ENCODE results near the gene ATP6V1G3. TPM values are rescaled to one million over a fixed set of nuclear protein-coding genes. Genes with fewer than 3 reads are reported as not detected.

Gene ATP6V1G3
- total RNA-seq, 2 experiments from 2014 or later, result not detected

DNA sequence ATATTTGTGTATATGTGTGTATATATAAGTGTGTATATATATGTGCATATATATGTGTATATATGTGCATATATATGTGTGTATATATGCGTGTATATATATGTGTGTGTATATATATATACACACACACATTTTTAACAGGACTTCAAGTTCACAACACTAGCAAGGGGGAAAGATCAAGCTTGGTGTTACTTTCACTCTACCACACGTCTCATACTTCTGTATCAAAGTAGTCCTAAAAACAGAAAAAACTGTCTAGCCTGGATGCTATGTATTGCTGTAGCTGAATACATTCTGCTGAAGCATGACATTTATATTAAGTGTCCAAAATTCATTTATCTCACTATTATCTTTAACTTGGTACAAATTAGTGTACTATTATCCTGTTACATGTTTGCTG lies 17.9 kb upstream of the ATP6V1G3 start:
- ChIA-PET POLR2A (no interaction called here), CTCF (no interaction called here)
- no peak for DNase-seq
- peaks cover 7% of the 10 kb centered on the region for H3K9me3 Mint-ChIP-seq
- H3K4me1 Mint-ChIP-seq, result peaks cover 48% of the 10 kb centered on the region
- no peak overlapping the region for H3K4me3 Mint-ChIP-seq
- H3K27ac Mint-ChIP-seq, result no peak overlapping the region
- peaks cover 3% of the 10 kb centered on the region for H3K36me3 Mint-ChIP-seq (ENCODE audit: low read depth)
- no peaks in the 10 kb centered on the region for H3K27me3 Mint-ChIP-seq

DNA sequence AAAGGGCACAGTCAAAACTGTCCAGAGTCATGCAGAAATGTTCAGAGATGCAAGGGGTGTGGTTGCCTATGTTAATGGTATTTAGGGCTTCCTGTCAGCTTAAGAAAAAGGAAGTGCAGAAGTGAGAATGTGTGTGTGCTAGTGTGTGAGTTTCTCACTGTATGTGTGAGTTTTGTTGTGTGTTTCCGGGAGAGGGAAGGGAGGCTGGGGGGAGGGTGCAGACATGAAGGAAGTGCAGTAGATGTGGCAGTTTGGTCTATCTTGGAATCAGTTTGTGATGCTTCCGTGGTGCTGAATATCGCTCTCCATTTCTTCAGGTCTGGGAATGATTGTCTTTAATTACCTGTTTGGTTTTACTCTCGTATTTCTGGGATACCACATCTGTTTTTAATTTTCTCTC lies 16.5 kb upstream of the ATP6V1G3 start:
- ChIA-PET POLR2A (interaction anchor here (0.5 to 1.8 kb wide), 14 partner anchors 22 to 125 kb away, joined by 3 to 25 read pairs (median 6); partner anchors contain the start of gene PTPRC), CTCF (interaction anchor here (1.0 kb wide), 1 partner anchor 82 kb away, joined by 4 read pairs; the partner anchor contains the start of gene PTPRC)
- Mint-ChIP-seq H3K4me1 (peaks cover 48% of the 10 kb centered on the region), H3K27me3 (no peaks in the 10 kb centered on the region), H3K36me3 (ENCODE audit: low read depth) (peaks cover 3% of the 10 kb centered on the region), H3K4me3 (peak overlapping the region; percentile 47), H3K9me3 (peaks cover 2% of the 10 kb centered on the region), H3K27ac (peak overlapping the region; percentile 87)
- DNase-seq, result peak; percentile 76

DNA sequence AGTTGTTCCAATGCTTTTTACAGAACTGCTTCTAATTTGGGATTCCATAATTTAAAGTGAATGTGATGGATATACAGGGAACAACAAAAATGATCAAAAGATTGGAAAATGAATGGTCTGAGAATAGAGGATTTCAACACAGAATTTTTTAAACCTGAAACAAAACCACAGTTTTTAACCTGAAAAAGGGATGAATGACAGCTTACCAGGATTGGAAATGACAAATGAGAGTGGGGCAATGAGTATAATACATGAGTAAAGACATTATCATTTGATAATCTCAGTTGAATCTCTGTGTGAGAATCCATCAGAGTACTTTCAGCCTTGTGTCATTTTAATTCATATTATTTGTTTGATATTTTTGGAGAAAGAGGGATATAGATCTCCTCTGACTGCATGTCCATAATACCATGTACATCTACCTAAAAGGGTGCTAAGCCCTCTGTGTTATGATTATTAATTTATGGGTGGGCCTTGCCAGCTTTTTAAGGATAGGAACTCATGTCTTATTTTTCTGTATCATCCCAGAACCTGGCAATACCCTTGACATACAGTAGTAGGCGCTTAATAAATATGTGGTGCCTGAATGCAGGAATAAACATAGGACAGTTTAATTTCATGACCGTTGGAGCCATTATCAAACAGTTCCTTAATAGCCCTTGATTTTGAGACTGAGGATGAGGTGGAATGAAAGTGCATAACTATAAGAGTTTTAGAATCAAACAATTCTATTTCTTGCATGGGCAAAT lies 12.4 kb upstream of the ATP6V1G3 start:
- peaks cover 3% of the 10 kb centered on the region for H3K36me3 Mint-ChIP-seq (ENCODE audit: low read depth)
- no peak for DNase-seq
- no peak overlapping the region for H3K27ac Mint-ChIP-seq
- peaks cover 36% of the 10 kb centered on the region for H3K4me1 Mint-ChIP-seq
- peaks cover 2% of the 10 kb centered on the region for H3K9me3 Mint-ChIP-seq
- POLR2A ChIA-PET, result interaction anchor here (1.5 kb wide), 1 partner anchor 58 kb away, joined by 3 read pairs; no protein-coding TSS in a partner anchor
- no peaks in the 10 kb centered on the region for H3K27me3 Mint-ChIP-seq
- H3K4me3 Mint-ChIP-seq, result no peak overlapping the region
- CTCF ChIA-PET, result no interaction called here

DNA sequence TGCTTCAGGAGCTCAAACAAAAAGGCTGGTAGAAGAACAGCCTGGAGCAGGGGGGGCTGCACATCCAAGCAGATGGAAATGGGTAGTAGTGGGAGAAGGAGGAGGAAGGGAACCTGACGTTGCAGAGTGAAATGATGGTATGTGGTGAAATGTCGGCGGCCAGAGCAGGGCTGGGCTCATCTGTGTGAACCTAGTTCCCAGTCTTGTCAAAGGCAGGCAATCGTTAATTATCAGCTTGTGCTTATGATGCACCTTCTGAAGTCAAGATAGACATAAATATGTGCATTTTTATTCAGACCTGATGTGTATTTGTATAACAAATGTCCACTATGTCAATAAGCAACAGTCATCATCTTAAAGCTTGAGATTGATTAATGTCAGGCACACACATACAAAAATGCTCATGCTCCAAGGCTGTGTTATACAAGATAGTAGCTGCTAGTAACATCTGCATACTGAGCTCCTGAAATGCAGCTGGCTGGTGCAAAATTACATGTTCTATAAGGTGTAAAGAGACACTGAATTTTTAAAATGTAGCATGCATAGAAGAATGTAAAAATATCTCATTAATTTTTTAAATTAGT lies 10.6 kb upstream of the ATP6V1G3 start:
- peaks cover 18% of the 10 kb centered on the region for H3K4me1 Mint-ChIP-seq
- H3K27ac Mint-ChIP-seq, result no peak overlapping the region
- peaks cover 4% of the 10 kb centered on the region for H3K9me3 Mint-ChIP-seq
- H3K4me3 Mint-ChIP-seq, result no peak overlapping the region
- DNase-seq, result no peak
- POLR2A ChIA-PET, result interaction anchor here (0.8 to 1.4 kb wide), 2 partner anchors 9 to 21 kb away, joined by 3 to 5 read pairs; no protein-coding TSS in a partner anchor
- no peaks in the 10 kb centered on the region for H3K27me3 Mint-ChIP-seq
- CTCF ChIA-PET, result no interaction called here
- peaks cover 9% of the 10 kb centered on the region for H3K36me3 Mint-ChIP-seq (ENCODE audit: low read depth)

DNA sequence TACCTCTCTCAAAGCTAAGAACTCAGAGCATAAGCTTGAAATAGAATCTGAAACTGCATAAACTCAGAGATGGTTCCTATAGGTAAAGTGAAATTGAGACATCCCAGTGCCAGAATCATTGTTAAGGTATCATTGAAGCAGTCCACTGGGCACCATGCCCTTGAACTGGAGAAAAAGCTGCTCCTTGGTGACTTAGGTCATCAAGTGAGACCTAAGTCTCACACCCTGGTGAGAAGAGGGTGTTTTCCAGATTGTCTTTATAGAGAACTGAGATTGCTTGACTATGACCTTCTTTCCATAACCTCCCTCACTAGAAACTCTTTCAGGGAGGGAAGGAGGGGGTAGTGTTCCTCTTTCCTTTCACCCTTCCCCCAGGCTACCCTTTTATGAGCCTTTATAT lies 9.4 kb upstream of the ATP6V1G3 start:
- CTCF ChIA-PET, result no interaction called here
- no peak overlapping the region for H3K27ac Mint-ChIP-seq
- no peak overlapping the region for H3K4me3 Mint-ChIP-seq
- POLR2A ChIA-PET, result interaction anchor here (0.8 kb wide), 1 partner anchor 70 kb away, joined by 3 read pairs; no protein-coding TSS in a partner anchor
- H3K36me3 Mint-ChIP-seq (ENCODE audit: low read depth), result peaks cover 8% of the 10 kb centered on the region
- peaks cover 11% of the 10 kb centered on the region for H3K4me1 Mint-ChIP-seq
- peaks cover 9% of the 10 kb centered on the region for H3K9me3 Mint-ChIP-seq
- DNase-seq, result no peak
- no peaks in the 10 kb centered on the region for H3K27me3 Mint-ChIP-seq

DNA sequence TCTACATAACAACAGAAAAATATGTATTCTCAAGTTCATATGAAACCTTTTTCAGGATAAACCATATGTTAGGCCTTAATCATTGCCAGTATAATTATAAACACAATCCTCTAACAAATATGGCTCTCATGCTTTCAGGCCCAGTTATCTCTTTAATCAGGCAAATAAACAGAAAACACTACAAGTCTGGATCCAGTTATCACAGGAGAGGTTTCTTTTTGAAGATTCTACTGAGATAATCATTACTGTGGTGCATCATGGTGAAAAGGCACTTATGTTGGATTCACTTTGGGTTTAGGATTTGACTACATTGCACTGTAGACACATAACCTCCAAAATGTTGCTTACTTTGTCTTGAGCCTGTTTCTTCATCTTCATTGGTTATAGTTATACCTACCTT lies 8.4 kb upstream of the ATP6V1G3 start:
- POLR2A ChIA-PET, result no interaction called here
- CTCF ChIA-PET, result no interaction called here
- H3K4me3 Mint-ChIP-seq, result no peak overlapping the region

DNA sequence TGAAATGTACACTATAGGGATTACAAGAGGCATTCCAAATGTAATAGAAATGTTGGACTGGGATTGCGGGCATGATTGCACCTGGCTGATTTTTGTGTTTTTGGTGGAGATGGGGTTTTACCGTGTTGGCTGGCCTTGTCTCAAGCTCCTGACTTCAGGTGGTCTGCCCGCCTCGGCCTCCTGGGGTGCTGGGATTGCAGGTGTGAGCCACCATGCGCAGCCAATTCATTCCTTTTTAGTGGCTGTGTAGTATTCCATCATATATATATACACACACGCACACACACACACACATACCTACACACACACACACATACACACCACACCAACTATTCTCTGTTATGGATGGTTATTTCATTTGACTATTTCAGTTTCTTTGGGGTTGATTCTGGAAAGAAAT lies 4.7 kb upstream of the ATP6V1G3 start:
- ChIA-PET POLR2A (no interaction called here), CTCF (interaction anchor here (0.6 kb wide), 1 partner anchor 49 kb away, joined by 4 read pairs; no protein-coding TSS in a partner anchor)
- no peaks in the 10 kb centered on the region for H3K27me3 Mint-ChIP-seq
- H3K9me3 Mint-ChIP-seq, result peaks cover 9% of the 10 kb centered on the region
- H3K27ac Mint-ChIP-seq, result no peak overlapping the region
- H3K4me1 Mint-ChIP-seq, result peaks cover 12% of the 10 kb centered on the region
- peaks cover 8% of the 10 kb centered on the region for H3K36me3 Mint-ChIP-seq (ENCODE audit: low read depth)
- no peak overlapping the region for H3K4me3 Mint-ChIP-seq
- no peak for DNase-seq

More for the DNA sequence above, 8.4 kb upstream of the ATP6V1G3 start:
- peaks cover 8% of the 10 kb centered on the region for H3K36me3 Mint-ChIP-seq (ENCODE audit: low read depth)
- H3K9me3 Mint-ChIP-seq, result peaks cover 9% of the 10 kb centered on the region
- no peak overlapping the region for H3K27ac Mint-ChIP-seq
- no peaks in the 10 kb centered on the region for H3K27me3 Mint-ChIP-seq
- H3K4me1 Mint-ChIP-seq, result peaks cover 6% of the 10 kb centered on the region
- DNase-seq, result no peak

DNA sequence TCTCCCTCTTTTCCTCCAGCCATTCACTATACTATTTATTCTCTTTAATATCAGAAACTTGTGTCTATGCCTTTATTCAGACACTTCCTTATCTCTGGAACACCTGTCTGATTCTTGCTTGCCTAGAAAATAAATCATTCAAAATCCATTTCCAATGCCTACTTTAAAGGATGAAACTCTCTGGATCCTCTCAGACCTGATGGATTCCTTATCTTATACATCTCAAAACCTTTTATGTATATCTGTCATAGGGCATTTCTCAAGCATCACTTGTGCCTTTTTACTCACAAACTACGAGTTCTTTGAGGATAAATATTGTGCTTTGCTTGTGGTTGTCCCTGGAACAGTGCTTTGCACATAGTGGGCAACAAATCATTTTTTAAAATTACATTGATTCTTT lies 3.8 kb upstream of the ATP6V1G3 start:
- no peak overlapping the region for H3K4me3 Mint-ChIP-seq
- DNase-seq, result no peak
- no peak overlapping the region for H3K27ac Mint-ChIP-seq
- H3K4me1 Mint-ChIP-seq, result peaks cover 14% of the 10 kb centered on the region
- peaks cover 9% of the 10 kb centered on the region for H3K9me3 Mint-ChIP-seq
- peaks cover 8% of the 10 kb centered on the region for H3K36me3 Mint-ChIP-seq (ENCODE audit: low read depth)
- no peaks in the 10 kb centered on the region for H3K27me3 Mint-ChIP-seq
- POLR2A ChIA-PET, result no interaction called here
- CTCF ChIA-PET, result no interaction called here

DNA sequence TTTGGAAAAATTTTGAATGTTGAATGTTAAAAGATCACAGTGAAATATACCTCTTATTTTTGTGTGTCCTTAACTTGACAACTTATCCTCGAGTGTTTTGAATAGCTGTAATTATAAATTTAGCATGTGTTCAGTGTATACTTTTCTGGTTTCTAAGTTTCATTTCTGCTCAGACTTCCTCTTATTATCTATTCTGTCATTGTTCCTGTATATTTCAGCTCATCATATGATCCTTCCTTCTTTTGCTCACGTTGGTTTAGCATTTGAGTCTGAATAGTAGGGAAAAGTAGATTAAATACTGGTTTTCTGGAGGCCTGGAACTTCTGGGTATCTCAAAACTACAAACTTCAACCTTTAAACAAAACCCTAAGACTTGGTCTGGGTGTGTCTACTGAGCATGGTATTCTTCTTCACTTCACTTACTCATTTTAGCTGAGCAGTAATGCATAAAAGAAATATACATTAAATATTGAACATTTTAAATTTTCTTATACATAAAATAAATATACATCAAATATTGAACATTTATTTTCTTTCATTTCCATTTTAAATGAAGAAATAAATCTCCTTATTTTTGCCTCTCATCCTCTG lies 3.3 kb upstream of the ATP6V1G3 start:
- peaks cover 9% of the 10 kb centered on the region for H3K9me3 Mint-ChIP-seq
- peaks cover 8% of the 10 kb centered on the region for H3K36me3 Mint-ChIP-seq (ENCODE audit: low read depth)
- H3K4me1 Mint-ChIP-seq, result peaks cover 19% of the 10 kb centered on the region
- H3K27me3 Mint-ChIP-seq, result no peaks in the 10 kb centered on the region
- no peak overlapping the region for H3K27ac Mint-ChIP-seq
- no peak for DNase-seq
- ChIA-PET POLR2A (interaction anchor here (0.7 kb wide), 1 partner anchor 9 kb away, joined by 3 read pairs; no protein-coding TSS in a partner anchor), CTCF (no interaction called here)
- H3K4me3 Mint-ChIP-seq, result no peak overlapping the region

DNA sequence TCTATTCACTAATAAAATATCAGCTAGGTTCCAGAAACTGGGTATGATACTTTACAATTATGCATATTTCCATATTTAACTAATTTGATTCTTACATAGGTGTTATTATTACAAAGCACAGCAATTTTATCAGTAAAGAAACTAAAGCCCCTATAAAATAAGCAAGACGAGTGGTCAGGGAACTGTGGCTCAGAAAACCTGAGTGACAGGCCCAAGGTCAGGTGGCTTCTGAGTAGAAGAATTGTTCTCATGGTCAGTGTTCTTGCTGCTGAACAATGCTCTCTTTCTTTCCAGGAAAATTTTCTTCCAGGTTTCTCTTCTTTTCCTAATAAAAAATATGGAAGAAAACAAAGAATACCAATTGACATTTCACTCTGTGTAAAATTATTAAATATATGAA lies 2.2 kb upstream of the ATP6V1G3 start:
- no peaks in the 10 kb centered on the region for H3K27me3 Mint-ChIP-seq
- peaks cover 20% of the 10 kb centered on the region for H3K4me1 Mint-ChIP-seq
- no peak overlapping the region for H3K4me3 Mint-ChIP-seq
- H3K27ac Mint-ChIP-seq, result no peak overlapping the region
- DNase-seq, result no peak
- ChIA-PET CTCF (no interaction called here), POLR2A (no interaction called here)
- H3K36me3 Mint-ChIP-seq (ENCODE audit: low read depth), result peaks cover 8% of the 10 kb centered on the region
- H3K9me3 Mint-ChIP-seq, result peaks cover 9% of the 10 kb centered on the region

DNA sequence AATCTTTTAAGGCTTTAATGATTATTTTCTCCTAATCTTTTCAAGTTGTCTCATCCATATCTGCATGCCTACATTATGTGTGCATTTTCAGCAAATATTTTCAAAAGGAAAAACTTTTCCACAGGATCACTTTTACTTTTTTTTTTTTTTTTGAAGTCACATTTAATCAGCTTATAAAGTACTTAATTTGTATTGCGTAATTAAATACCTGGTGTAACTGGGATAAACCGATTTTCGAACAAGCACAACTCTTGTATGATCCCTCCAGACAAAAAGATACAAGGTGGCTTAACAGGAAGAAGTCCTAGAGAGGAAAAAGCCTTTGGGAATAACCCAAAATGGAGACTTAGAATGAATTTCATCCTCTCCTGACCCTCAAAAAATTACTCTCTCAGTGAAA lies 1.3 kb upstream of the ATP6V1G3 start:
- H3K27ac Mint-ChIP-seq, result no peak overlapping the region
- H3K4me3 Mint-ChIP-seq, result no peak overlapping the region
- DNase-seq, result no peak
- ChIA-PET CTCF (no interaction called here), POLR2A (no interaction called here)
- H3K27me3 Mint-ChIP-seq, result no peaks in the 10 kb centered on the region
- peaks cover 8% of the 10 kb centered on the region for H3K9me3 Mint-ChIP-seq
- peaks cover 3% of the 10 kb centered on the region for H3K36me3 Mint-ChIP-seq (ENCODE audit: low read depth)
- peaks cover 26% of the 10 kb centered on the region for H3K4me1 Mint-ChIP-seq

DNA sequence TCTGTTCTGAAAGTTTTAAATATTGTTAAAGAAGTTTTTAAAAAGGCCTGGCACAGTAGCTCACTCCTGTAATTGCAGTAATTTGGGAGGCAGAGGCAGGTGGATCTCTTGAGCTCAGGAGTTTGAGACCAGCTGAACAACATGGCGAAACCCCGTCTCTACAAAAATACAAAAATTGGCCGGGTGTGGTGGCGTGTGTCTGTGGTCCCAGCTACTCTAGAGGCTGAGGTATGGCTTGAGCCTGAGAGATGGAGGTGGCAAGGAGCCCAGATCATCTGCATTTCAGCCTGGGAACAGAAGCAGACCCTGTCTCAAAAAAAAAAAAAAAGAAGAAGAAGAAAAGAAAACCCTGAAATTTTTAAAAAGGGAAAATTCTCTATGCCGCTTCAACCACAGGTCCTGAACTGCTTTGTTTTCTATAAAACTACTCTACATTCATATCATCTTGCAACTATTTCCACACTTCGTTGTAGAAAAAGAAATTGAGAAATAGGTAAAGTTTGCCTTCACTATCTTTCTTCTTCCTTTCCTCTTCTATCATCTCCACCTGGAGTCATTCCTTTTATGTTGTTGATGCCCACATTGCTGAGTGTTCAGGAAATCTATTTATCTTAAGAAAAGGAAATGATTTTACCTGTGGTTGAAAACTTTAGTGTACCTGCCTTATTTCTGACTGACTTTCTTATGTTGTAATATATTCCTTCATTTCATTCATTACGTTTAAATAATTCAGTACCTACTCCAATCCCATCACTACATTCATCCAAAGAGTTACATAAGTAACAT lies 1.7 kb downstream of the ATP6V1G3 start:
- CTCF ChIA-PET, result no interaction called here
- H3K4me3 Mint-ChIP-seq, result no peak overlapping the region

DNA sequence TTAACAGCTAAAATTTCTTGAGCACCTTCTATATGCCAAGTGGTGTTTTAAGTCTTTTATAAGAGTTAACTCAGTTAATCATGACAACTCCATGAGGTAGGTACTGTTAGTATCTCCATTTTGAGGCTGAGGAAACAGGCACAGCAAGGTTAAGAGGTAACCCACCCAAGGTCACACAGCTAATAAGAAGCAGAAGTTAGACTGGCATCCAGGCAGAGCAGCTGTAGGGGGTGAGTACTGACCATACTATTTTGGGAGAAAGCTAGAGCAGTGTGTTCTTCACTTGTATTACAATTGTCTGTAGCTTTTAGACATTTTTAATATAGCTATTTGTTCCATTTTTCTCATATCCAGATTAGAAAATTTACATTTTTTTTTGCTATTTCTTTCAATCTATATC lies 4.8 kb downstream of the ATP6V1G3 start:
- ChIA-PET POLR2A (interaction anchor here (0.7 to 2.3 kb wide), 8 partner anchors 8 to 120 kb away, joined by 3 to 8 read pairs (median 3); no protein-coding TSS in a partner anchor), CTCF (interaction anchor here (1.0 to 1.3 kb wide), 3 partner anchors 21 to 165 kb away, joined by 3 read pairs; no protein-coding TSS in a partner anchor)
- H3K36me3 Mint-ChIP-seq (ENCODE audit: low read depth), result peaks cover 14% of the 10 kb centered on the region
- peaks cover 8% of the 10 kb centered on the region for H3K9me3 Mint-ChIP-seq
- peaks cover 33% of the 10 kb centered on the region for H3K4me1 Mint-ChIP-seq
- H3K27me3 Mint-ChIP-seq, result no peaks in the 10 kb centered on the region
- DNase-seq, result no peak
- H3K27ac Mint-ChIP-seq, result no peak overlapping the region
- H3K4me3 Mint-ChIP-seq, result no peak overlapping the region

More for the DNA sequence above, 1.7 kb downstream of the ATP6V1G3 start:
- Mint-ChIP-seq H3K27ac (no peak overlapping the region), H3K4me1 (peaks cover 34% of the 10 kb centered on the region), H3K27me3 (no peaks in the 10 kb centered on the region), H3K9me3 (peaks cover under 1% of the 10 kb centered on the region), H3K36me3 (ENCODE audit: low read depth) (peaks cover 1% of the 10 kb centered on the region)
- POLR2A ChIA-PET, result no interaction called here
- DNase-seq, result no peak

Measured in activated CD4-positive, alpha-beta memory T cell treated with anti-CD3 and anti-CD28 coated beads, Interleukin-2, amount 10 ng/mL, durations not matched to agents 7 days and 5 days (primary cell).